GM12873 (cell line): ENCODE measurements around the gene CLDN34.

Experiments used
- TF ChIP-seq, protein P1 (sequence below): IDR thresholded peaks from 2 replicates; pipeline ENCODE4 v1.5.1; 2012; ENCODE audit warnings: low read depth, mild to moderate bottlenecking, moderate library complexity, low read length, control low read depth; ENCODE audit not compliant: insufficient read depth; ENCODE audit errors: missing control alignments

CLDN34 gene

DNA sequence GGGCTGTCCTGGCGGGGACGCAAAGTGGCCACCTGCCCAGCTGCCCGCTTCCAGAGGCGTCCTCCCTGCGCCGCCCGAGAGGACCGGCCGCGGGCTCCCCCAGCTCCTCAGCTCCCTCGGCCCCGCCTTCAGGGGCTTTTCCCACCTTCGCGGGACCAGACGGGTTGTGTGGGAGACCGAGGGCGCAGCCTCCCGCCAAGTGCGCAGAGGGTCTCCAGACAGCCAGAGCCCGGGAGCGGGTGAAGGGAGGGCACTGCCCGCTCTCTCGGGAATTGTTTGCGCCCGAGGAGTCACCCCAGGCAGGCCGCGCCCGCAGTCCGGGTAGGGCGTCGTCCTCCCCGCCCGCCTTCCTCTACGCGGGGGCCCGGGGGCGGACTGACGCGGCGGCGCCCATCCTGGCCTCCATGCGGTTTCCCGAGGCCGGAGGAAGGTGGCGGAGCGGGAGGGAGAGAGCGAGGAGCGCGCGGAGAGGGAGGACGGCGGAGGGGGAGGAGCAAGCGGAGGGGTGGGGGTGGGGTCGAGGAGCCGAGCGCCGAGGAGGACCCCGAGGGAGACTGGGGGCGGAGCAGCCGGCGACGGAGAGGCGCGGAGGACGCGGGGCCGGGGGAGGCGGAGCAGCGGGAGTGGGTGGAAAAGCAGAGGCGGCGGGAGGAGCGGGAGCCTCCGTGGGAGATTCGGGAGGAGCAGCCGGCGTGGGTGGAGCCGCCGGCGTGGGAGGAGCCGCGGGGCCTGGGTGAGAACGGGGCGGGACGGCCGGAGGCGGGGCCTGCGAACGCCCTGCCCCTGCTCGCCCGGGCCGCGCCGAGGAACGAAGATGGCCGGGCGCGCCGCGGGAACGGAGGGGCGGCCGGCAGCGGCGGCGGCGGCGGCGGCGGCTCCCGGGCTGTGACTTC is 47.5 kb downstream of the CLDN34 start:
- TF ChIP-seq, protein P1, sequence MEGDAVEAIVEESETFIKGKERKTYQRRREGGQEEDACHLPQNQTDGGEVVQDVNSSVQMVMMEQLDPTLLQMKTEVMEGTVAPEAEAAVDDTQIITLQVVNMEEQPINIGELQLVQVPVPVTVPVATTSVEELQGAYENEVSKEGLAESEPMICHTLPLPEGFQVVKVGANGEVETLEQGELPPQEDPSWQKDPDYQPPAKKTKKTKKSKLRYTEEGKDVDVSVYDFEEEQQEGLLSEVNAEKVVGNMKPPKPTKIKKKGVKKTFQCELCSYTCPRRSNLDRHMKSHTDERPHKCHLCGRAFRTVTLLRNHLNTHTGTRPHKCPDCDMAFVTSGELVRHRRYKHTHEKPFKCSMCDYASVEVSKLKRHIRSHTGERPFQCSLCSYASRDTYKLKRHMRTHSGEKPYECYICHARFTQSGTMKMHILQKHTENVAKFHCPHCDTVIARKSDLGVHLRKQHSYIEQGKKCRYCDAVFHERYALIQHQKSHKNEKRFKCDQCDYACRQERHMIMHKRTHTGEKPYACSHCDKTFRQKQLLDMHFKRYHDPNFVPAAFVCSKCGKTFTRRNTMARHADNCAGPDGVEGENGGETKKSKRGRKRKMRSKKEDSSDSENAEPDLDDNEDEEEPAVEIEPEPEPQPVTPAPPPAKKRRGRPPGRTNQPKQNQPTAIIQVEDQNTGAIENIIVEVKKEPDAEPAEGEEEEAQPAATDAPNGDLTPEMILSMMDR = no peak

DNA sequence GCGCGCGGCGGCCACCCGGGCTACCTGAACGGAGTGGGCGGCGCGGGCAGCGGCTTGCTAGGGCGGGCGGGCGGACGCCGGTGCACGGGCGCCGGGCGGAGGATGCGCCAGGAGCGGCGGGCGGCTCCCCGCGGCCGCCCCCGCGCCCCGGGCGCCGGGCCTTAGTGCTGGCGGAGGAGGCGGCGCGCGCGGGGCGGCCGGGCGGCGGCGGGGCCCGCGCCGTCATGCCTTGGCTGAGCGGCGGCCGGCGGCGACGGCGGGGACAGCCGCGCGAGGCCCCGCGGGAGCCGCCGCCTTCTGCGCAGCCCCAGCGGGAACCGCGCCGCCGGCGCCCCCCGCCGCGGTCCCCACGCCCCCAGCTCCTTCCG is 48.2 kb downstream of the CLDN34 start:
- TF ChIP-seq, protein P1 = no peak

DNA sequence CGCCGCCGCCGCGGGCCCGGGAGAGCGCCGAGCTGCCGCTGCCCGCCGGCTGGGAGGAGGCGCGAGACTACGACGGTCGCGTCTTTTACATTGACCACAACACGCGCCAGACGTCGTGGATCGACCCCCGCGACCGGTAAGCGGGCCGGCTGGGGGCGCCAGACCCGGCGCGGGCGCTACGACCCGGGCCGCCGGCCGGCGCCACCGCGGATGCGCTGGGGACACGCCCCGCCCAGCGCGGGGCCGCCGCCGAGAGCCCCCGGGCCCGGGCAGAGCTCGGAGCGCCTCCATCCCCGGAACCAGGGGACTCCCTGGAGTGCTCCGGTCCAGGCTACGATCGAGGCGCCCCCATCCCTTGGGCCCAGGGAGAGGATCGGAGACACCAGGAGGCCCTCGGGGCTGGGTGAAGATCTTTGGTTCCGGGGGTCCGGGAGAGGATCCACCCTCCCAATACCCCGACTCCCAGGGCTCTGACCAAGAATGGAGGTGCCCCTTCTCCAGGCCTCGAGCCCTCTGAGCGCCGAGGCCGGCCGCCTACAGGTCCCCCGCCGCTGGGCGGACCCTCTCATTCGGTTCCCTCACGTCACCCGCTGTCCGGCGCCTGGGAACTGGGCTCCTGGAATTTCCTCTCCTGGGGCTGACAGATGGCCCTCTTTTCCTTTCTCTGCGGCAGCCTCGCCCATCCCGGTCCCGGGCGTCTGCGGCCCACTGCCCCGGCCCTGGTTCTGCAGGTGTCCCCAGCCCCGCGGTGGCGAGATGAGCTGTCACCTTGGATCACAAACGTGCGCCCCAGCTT is 48.8 kb downstream of the CLDN34 start:
- TF ChIP-seq, protein P1 = no peak

DNA sequence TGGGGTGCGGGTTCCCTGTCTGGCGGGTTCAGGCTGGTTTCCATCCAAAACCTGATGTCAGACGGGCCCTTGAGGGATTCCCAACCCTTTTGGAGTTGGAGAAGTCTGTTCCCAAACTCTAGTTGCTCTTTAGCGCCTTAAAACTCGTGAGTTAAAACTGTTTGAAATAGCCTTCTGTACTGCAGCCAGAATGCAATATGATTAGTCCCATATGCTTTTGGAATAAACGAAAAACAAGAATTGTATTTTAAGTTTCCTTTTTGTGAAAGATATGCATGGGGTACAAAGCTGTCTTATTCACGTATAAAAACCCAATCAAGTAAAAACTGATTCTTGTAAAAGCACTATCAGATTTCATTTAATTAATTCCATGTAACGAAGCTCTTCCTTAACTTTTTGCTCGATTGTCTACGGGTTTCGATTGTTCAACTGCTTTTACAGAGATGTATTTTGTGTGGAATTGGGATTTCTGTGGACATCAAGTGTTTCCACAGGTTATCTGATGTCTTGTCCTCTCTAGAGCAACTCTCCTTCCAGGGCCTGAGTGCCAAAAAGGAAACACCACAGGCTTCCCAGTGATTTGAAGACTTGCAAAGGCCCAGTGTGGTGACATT is 49.5 kb downstream of the CLDN34 start:
- TF ChIP-seq, protein P1 = no peak

DNA sequence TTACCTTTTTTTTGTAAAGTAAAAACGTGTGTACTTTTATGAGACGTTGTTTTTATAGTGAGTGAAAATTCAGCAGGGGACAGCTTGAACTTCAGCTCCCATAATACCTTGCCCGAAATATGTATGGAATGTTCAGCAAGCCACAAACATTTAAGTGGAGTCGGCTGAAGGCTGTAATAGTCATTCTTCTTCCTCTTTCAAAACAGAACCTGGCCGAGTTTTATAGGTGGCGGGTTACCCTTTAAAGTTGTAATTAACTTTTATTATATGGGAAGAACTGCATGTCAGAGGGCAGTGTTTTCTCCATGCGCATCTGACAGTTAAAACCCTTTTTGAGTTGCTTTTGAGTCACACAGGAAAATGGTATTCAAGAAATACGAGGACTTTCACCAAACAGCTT is 50.7 kb downstream of the CLDN34 start:
- TF ChIP-seq, protein P1 = no peak
